Astrocyte of the spinal cord (primary cell): ENCODE data around the gene GAPT.

Experiments used
- DNase-seq: peaks from one replicate; pipeline ENCODE4 v3.0.0; 2011; ENCODE audit warnings: low read depth, low spot score
- H3K4me3 ChIP-seq: 2 replicates; pipeline ENCODE4 v1.5.1; 2011; ENCODE audit warnings: low read depth, mild to moderate bottlenecking, low read length, moderate library complexity
- in situ Hi-C: cut with HindIII; loops from 2 replicates; pipeline ENCODE4 v1.10.0; 2017; ENCODE audit warnings: low sequenced_read_pairs
- TF ChIP-seq, protein P1 (sequence below): IDR thresholded peaks from 2 replicates; pipeline ENCODE4 v1.5.1; 2012; ENCODE audit warnings: low read depth, mild to moderate bottlenecking, low read length, inconsistent platforms

The GAPT gene

DNA sequence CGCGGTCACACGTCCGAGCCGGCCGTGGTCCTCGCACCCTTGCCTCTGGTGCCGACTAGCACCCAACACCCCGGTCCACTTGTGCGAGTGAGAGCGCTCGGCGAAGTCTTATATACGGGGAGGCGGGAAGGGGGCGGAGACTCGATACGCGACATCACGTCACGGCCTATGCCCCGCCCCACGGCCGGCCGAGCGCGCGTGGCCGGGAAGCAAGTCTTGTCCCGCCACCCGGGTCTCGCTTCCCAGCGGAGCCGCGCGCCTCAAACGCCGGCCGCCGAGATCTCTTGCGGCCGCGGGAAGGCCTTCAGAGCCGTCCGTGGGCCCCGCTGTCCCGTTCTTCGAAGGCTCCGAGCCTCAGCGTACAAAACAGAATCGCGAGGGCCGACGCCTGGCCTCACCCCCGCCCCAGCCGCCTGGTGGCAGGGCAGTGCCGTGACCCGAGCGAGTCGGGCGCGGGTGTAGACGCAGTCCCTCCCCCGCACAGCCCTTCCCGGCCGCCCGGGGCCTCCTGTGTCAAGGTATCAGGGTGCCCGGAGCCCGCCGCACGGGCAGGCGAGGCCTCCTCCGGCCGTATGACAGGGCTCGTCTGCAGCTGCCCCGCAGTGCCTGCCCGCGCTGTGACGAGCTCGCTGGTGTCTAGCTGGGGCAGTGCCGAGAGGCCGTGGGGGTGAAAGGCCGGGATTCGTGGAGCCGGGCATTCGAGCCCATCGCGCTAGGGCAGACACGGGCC, 31.1 kb upstream of the GAPT start, which contains the start of gene PLK2:
PLK2 (minus strand) TSS at position 85 of the 730 bp plus-strand sequence. CDS start 127 bp downstream, outside the sequence.
- H3K4me3 ChIP-seq: peak within 1 kb of the TSS; percentile 90
- TF ChIP-seq, protein P1, sequence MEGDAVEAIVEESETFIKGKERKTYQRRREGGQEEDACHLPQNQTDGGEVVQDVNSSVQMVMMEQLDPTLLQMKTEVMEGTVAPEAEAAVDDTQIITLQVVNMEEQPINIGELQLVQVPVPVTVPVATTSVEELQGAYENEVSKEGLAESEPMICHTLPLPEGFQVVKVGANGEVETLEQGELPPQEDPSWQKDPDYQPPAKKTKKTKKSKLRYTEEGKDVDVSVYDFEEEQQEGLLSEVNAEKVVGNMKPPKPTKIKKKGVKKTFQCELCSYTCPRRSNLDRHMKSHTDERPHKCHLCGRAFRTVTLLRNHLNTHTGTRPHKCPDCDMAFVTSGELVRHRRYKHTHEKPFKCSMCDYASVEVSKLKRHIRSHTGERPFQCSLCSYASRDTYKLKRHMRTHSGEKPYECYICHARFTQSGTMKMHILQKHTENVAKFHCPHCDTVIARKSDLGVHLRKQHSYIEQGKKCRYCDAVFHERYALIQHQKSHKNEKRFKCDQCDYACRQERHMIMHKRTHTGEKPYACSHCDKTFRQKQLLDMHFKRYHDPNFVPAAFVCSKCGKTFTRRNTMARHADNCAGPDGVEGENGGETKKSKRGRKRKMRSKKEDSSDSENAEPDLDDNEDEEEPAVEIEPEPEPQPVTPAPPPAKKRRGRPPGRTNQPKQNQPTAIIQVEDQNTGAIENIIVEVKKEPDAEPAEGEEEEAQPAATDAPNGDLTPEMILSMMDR: peak; percentile 40
- in situ Hi-C loops: loop anchor here (25.0 kb wide), 2 partner anchors 673 to 973 kb away; partner anchors contain the start of gene ACTBL2
- DNase-seq: peak; percentile 96

DNA sequence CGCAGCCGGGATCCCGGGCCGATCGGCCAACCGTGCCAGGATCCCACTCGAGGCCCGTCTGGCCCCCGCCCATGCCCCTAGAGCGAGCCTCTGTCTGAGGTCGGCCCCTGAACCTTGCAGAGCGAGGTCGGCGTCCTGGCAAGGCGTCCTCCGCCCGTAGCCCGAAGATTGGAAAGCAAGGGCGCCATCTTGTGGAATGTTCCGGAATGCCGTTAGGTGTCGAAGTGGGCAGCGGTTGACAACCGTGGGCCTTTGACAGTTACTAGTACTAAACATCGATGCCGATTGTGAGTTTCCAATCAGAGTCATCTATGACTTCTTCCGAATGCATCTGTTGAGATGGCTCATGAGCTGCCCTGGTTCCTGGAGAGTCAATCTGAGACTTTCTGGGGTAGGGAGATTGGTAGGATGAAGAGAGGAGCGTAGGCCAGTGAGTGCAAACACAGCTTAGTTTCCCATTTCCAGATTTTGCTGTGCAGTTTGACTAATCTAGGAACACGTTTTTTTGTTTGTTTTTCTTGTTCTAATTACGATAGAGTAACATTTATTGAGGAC, 30.4 kb upstream of the GAPT start:
- in situ Hi-C loops: loop anchor here (25.0 kb wide), 2 partner anchors 674 to 974 kb away; partner anchors contain the start of gene ACTBL2
- TF ChIP-seq, protein P1: peak; percentile 77
- peak; percentile 87 for DNase-seq

DNA sequence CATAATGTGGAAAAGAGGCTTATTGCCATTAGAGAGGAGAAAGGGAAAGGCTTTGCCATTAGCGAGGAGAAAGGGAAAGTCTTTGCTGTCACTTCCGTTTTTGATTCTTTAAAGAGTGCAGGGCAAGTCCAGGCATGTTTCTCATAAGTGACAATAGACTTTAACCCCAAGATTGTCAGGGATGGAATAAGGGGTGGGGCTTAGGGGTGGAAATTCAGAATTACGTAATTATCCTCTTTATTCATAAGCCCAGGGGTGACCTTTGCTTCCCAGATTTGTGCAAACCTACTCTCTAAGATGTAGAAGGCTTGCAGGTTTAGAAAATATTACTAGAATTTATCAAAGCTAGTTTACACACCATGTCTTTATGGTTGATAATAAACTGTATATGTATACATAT, 29.1 kb upstream of the GAPT start:
- TF ChIP-seq, protein P1: no peak
- DNase-seq: no peak
- in situ Hi-C loops: loop anchor here (25.0 kb wide), 2 partner anchors 675 to 975 kb away; partner anchors contain the start of gene ACTBL2
- H3K4me3 ChIP-seq: no peak overlapping the region

More for the DNA sequence above, 30.4 kb upstream of the GAPT start:
- peak overlapping the region; percentile 90 for H3K4me3 ChIP-seq

DNA sequence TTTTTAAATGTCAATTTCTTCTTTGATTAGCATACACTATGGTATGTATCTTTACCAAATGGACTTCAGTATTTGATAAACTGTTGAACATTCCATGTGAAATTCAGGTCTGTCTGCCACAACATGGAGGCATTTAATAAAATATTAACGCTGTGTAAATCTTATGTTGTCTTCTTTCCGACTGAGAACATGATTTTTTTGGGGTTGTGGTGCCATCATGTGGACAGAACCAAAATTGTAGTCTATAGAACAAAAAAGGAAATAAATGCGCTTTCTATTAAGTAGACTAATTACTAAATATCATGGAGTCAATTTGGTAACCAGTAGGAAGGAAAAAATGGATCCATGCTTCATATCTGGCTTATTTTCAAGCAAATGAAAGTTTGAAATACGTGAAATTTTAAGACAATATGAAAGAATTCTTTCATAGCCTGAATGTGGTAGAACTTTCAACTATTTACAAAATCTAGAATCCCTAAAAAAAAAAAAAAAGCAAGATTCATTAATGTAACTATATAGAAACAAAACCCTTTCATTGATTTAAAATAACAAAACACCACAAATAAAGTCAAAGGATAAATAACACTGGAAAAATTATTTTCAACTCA, 28.5 kb upstream of the GAPT start:
- no peak overlapping the region for H3K4me3 ChIP-seq
- TF ChIP-seq, protein P1: peak; percentile 37
- DNase-seq: peak; percentile 74
- in situ Hi-C loops: loop anchor here (25.0 kb wide), 2 partner anchors 675 to 975 kb away; partner anchors contain the start of gene ACTBL2

DNA sequence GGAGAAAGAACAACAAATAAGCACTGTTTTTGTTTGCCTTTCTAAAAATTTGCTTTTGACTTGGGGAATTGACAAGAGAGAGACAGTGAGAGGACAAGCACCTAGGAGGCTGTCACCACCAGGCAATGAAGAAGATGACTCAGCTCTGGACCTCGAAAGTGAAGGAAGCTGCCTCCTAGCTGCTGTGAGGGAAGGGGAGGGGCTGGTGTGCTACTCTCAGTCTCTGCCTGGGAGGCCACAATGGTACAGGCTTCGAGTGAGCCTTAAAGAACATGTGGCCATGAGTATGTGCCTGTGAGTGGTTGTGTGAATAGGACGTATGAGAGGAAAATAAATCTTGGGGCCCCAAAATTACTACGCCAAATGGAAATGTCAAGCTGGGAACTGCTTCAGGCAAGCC, 24.3 kb upstream of the GAPT start:
- DNase-seq: peak; percentile 60
- in situ Hi-C loops: loop anchor here (25.0 kb wide), 2 partner anchors 680 to 980 kb away; partner anchors contain the start of gene ACTBL2
- H3K4me3 ChIP-seq: no peak overlapping the region
- TF ChIP-seq, protein P1: peak; percentile 7

DNA sequence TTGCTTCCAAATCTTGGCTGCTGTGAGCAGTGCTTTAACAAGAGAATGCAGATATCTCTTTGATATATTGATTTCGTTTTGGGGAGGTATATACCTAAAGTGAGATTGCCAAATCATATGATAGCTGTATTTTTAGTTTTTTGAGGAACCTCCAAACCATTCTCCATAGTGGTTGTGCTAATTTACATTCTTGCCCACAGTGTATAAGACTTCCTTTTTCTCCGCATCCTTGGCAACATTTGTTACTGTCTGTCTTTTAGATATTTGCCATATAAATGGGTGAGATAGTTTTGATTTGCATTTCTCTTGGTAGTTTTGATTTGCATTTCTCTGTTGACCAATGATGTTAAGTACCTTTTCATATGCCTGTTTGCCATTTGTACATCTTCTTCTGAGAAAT, 21.3 kb upstream of the GAPT start:
- in situ Hi-C loops: loop anchor here (25.0 kb wide), 2 partner anchors 683 to 983 kb away; partner anchors contain the start of gene ACTBL2
- TF ChIP-seq, protein P1: no peak
- no peak for DNase-seq
- no peak overlapping the region for H3K4me3 ChIP-seq
